DMS53 treated with DMSO at 0.1 percent for 48 hours (cell line): ENCODE measurements around the gene HTR1E.
A peak's percentile ranks its signal among the peaks of the same experiment; 100 is the strongest.
"Not testable (repeated sequence)": the region's sequence is repeated elsewhere in the genome, so short reads cannot be mapped to it uniquely, and the experiment has no call there.

ENCODE experiments used
- DNase-seq: peaks from one replicate; lab custom pipeline; 2025; ENCODE audit not compliant: unreplicated experiment; lab: John Stamatoyannopoulos, UW

HTR1E gene, protein sequence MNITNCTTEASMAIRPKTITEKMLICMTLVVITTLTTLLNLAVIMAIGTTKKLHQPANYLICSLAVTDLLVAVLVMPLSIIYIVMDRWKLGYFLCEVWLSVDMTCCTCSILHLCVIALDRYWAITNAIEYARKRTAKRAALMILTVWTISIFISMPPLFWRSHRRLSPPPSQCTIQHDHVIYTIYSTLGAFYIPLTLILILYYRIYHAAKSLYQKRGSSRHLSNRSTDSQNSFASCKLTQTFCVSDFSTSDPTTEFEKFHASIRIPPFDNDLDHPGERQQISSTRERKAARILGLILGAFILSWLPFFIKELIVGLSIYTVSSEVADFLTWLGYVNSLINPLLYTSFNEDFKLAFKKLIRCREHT

DNA sequence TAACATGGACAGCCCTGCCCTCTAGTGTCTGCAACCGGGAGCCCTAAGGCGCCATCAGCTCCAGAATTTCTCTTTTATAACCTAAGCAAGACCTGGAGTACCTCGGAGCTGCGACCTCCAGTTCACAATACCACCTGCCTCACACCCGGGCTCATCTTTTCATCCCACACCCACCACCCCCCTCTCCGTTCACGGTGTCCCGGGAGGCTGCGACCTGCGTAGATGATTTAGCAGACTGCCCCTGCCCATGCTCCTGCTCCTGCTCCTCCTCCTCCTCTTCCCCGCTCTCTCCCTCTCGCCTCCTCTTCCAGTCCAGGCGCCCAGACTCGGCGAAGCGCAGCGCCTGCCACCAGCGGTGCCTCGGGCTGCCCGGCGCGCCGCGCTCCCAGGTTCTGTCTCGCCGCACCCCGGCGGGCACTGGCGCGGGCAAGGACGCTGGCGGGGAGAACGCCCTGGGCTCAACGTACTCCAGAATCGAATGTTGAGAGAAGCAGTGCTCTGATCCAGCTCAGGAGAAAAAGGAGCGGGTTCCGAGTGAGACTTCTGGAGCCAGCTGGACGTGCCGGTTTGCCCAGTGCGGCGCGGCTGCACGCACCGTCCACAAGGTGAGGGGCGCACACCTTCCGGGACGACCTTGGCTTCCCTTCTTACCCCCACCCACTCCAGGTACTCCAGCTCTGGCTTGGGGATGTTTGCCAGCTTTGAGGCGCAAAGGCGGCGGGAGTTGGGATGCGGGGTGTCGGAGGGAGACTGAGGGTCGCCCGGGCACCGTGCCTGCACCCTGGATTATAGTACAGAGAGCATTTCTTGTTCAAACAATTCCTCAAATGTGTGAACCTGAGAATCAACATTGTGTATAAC lies at the start of gene HTR1E:
TSS of gene HTR1E (plus strand) at position 310 of the 861 bp plus-strand sequence. CDS start 77,807 bp downstream, outside the sequence.
- peak; percentile 43 for DNase-seq

DNA sequence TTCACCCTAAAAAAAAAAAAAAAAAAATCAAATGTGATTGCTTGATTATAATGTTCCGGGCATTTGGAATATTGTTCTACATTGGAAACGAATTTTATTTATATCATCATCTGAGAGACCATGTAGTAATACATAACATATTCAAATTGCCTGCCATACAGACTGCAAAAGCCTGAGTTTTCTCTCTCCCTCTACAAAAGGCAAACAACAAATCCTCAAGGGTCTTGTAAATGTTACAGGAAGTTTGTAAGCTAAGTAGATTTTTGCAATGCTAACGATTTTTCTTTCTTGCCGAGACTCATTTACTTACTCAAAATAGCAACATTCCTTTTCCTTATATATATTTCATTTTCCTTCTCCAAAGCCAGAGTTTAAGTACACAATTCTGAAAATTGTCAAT lies 49.0 kb upstream of the HTR1E start:
- DNase-seq, result no peak

DNA sequence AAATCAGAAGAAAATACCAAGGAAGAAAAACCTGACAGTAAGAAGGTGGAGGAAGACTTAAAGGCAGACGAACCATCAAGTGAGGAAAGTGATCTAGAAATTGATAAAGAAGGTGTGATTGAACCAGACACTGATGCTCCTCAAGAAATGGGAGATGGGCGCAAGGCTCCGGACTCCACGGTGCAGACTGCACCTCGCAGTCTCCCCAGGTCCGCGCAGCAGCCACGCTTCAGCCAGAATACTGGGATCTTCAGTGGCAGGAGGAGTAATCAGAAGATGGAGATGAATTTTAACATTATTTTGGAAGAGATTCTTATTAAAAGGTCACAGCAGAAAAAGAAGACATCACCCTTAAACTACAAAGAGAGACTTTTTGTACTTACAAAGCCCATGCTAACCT lies 40.1 kb upstream of the HTR1E start:
- DNase-seq, result not testable (repeated sequence)

DNA sequence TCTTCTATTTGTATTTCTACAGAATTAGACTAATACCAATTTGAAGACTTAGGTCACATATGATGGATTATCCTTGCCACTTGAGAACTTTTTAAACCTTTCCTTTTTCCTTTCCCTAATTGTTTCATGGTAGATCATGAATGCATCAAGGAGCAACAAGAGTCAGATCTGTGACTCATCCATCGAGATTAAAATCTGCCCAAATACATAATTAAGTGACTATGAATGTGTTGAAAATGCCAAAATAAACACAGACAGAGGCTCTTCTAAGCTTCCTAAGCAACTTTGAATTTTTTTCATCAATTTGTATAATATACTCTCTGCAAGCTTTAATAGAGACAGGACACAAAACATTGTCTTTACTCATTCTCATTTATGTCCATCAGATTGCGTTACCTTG lies 23.5 kb upstream of the HTR1E start:
- DNase-seq, result no peak

DNA sequence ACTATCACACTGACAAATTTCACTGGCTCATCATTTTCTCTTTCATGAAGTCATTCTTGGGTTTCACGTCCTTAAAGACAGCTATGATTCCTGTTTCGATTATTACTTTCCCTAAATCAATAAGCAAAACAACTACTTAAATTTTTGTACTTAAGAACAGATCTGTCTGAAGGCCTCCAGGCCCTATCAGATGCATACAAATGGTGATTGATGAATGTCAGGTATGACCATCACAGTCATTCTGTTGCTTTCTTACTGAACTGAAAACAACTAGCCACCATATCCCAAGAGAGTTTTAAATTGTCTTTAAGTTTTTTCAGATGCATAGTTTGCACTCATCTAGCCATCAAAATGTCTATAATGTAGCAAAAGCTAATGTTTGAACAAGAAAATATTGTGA lies 20.9 kb upstream of the HTR1E start:
- DNase-seq, result no peak

DNA sequence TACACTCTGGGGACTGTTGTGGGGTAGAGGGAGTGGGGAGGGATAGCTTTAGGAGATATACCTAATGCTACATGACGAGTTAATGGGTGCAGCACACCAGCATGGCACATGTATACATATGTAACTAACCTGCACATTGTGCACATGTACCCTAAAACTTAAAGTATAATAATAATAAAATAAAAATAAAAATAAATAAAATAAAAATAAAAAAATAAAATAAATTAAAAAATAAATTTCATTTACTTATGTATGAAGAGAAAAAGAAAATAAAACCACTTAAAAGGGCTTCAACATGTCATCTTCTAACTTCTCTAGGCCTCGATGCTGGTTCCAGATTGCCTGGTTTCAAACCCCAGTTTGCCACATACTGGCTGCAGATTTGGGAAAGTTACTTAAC lies 10.2 kb upstream of the HTR1E start:
- DNase-seq, result not testable (repeated sequence)

DNA sequence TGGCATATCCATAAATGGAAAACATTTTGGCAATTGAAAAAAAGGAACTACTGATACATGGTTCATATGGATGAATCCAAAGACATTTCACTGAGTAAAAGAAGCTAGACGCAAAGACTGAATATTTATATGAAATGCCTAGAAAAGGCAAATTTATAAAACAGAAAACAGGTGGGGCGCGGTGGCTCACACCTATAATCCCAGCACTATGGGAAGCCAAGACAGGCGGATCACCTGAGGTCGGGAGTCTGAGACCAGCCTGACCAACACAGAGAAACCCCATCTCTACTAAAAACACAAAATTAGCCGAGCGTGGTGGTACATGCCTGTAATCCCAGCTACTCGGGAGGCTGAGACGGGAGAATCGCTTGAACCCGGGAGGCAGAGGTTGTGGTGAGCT lies 9.5 kb upstream of the HTR1E start:
- not testable (repeated sequence) for DNase-seq

DNA sequence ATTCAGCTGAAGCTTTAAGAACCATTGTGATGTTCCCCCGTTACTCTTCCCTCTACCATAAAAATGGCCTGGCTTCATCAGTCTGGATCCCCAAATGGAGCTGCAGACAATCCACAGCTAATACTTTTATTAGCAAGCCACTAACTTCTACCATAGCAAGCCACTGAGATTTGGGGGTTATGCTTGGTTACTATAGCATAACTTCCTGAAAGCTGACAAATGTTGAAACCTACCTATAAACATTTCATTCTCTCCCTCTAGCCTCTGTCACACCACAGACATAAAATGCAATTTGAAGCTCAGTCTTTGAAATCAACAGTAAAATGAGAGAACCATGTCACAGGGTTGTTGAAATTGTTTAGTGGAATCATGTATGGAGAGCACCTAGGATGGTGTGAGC lies 3.0 kb upstream of the HTR1E start:
- no peak for DNase-seq

DNA sequence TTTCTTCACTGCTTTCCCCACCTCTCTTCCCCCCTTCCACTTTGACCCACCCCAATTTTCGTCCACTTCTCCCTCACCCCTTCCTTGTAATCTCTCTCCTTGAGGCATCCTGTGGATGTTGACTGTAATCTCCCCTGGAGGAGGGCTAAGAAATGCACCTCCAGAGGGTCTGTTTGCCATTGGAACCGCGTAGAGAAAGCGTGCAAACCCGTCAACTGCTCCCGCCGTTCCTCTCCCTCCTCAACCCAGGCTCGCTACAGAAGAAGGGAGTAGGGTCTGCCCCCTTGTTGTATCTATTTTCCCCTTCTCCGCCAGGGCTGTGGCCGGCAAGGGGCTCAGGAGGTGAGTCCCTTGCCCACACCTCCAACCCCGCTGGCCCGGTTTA lies 502 bp upstream of the HTR1E start:
- DNase-seq, result no peak

DNA sequence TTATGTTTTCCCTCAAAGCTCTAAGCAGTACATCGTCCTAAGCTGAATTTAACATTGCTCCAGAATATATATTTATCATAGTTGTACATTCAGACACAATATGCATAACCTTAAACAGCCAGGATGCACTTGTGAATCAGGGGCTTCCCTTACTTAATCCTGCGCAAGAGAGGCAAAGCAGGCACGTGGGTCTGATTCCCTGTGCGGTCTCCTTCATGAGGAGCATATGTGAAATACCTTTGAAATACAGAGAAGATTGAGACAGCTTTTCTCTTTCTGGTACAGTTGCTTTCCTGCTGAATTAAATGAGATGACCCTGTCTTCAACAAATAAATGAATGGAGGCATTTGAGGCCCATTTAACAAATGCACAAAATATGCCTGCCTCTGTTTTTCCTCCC lies 1.5 kb downstream of the HTR1E start:
- DNase-seq, result no peak

DNA sequence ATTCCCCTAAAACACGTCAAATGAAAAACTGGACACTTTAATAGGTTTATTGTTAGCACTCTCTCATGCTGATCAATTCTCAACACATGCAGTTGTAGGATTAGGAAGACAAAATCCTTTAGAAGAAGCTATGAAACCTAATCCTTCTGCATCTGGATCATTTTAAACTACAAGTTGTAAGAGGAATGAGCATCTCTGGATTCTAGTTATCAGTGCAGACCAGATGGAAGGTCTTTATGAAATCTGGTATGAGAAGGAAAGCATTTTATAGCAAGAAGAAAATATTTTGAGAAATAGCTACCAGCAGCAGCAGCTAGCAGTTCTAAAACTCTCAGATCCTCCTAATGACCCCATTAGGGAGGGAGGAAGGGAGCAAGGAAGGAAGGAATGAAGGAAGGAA lies 4.1 kb downstream of the HTR1E start:
- no peak for DNase-seq

DNA sequence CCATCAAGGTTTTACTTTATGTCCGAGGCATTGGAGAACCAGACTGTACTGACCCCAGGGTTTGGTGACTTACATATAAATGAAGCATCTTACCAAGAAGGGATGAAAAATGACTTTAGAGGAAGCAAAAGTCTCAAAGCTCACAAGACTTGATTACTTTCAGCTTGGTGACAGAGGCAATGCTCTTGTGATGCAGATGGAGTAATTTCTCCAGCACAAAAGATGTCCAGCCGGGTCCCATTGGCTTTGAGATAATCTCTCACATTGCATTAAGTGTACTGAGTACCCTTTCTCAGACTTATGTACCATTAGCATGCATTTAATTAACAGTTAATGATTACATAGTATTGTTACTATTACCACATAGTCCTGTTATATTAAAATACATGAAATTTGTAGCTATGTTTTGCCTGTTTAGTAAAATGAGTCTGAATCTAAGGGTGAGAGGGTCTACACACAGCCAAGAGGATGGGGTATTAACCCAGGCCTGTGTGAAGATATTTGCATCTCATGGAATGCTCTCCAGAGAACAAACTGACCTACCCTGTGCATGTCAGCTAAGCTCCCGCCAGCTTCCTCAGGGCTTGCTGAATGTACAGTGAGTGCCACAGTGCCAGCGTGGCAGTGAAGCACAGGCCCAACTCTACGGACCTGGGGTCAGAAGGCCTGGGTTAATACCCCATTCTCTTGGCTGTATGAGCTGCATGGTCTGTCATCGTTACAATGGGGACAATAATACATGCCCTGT lies 5.6 kb downstream of the HTR1E start:
- DNase-seq, result no peak

DNA sequence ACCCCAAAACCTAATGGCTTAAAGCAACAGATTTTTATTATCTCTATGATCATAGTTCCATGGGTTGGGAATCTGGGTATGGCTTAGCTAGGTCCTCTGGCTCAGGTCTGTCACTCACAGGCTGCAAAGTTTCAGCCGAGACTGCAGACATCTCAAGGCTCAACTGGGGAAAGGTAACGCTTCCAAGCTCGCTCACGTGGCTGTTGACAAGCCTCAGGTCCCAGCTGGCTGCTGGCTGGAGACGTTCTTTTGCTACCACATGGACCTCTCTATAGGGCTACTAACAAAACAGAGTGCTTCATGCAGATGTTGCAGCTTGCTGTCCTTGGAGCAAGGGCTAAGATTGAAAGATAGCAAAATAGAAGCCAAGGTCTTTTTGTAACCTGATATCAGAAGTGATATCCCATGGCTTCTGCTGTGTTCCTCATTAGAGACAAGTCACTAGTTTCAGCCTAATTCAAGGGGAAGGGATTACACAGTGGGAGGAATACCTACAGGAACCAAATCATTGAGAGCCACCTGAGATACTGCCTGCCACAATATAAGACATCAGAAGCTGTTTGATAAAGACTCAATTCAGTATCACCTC lies 6.6 kb downstream of the HTR1E start:
- DNase-seq, result no peak

DNA sequence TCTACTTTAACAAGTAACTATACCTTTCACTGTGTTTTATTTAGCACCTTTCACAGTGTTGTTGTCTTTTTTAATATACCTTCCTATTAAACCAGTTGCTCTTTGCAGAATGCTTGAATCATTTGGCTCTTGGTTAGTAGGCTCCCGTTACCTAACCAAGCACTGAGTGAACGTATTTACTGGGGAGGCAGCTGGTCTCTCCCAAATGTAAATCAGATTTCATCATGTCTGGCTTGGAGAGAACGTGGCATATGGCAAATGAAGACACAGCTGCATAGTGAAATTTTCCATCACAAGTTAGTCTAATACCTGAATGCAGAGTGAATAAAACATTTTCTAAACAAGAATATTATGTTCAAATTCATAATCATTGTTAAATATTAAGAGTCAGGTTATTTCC lies 12.4 kb downstream of the HTR1E start:
- DNase-seq, result no peak

DNA sequence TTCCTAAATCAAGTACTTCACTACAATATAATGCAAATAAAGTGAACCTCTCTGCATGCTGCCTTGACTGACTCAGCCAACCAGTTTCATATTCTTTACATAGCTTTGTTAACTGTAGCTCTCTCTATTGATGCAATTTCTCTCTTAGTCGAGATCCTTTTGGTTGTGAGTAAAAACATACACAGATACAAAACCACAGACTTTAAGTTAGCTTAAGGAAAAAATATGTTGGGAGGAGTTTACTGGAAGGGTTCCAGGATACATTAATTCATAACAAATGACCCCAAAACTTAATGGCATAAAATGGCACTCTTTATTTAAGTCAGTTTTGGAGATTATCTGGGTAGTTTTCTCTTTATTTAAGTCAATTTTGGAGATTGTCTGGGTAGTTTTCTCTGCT lies 15.7 kb downstream of the HTR1E start:
- DNase-seq, result no peak

DNA sequence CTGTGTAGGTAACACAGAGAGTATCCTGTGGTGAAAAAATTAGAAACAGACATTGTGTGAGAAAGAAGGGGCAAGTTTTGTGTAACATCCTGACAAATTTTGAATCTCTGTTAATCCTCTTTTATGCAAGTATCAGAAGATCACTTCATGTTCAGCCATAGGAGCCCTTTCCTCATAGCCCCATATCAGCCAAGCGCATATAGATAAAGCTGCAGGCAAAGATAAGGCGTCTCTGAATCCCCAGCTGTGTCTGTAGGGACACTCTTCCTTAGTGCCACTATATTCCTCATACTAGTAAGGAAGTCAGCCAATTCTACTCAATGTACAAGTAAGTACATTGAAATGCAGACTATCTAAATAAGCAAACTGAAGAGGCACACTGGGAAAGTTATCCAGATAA lies 22.3 kb downstream of the HTR1E start:
- no peak for DNase-seq

DNA sequence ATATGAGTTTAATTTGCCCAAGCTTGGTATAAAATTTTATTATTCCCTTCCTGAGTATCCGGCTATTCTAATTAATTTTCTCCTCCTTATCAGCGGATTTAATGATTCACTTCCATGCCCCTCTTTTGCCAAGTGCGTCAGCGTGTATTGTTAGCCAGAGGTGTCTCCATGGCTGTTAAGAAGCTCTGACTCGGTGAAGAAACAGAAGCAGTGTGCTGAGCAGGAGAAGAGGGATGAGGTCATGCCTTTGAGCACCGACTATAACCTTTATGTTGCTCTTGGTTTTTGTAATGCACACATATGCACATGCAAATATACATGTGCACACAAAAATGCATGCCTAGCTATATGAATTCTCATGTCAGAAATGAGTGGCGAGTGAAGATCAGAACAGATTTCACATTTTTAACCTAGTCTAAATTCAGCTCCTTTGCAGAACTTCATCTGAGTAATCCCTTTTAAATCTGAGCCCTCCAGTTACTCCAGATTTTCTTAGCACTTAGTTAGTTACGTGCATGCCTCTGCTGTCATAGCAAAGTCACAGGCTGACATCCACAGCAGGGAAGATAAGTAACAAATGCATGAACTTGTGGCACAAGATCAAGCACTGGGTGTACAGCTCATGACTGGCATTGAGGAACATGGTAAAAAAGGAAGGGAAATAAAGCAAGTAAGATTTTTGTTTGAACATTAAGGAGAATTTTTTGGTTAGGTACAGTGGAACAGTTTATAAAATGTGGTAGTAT lies 24.3 kb downstream of the HTR1E start:
- no peak for DNase-seq

DNA sequence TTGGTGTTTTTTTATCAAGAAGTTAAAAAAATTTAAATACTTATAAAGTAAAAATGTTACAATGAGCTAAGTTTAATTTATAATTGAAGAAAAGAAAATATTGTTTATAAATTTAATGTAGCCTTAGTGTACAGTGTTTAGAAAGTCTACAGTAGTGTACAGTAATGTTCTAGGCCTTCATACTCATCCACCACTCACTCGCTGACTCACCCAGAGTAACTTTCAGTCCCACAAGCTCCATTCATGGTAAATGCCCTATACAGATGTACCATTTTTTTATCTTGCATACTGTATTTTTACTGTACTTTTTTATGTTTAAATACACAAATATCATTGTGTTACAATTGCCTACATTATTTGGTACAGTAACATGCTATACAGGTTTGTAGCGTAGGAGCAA lies 26.0 kb downstream of the HTR1E start:
- no peak for DNase-seq

DNA sequence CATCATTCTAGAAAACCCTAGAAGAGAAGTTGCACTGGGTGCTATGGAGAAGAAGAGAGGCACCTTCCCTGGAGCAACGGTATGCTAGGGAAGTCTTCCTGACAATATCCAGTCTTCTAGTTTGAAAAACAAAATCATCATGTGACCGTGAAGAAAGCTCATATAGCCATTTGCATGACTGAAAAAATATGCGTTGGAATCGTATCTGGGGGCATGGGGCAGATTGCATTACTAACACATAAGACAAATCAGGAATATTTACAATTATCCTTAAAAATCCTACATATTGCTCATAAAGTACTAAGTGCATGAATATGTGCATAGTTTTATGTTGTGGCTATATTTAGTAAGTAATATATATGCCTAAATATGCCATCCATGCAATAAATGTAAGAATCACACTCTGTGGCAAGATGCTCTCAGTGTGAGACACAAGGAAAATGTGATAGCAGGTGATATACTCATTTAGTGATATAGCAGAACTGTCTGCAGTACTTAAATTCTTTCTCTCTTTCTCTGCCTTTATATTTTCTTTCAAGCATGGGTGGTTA lies 26.8 kb downstream of the HTR1E start:
- no peak for DNase-seq

DNA sequence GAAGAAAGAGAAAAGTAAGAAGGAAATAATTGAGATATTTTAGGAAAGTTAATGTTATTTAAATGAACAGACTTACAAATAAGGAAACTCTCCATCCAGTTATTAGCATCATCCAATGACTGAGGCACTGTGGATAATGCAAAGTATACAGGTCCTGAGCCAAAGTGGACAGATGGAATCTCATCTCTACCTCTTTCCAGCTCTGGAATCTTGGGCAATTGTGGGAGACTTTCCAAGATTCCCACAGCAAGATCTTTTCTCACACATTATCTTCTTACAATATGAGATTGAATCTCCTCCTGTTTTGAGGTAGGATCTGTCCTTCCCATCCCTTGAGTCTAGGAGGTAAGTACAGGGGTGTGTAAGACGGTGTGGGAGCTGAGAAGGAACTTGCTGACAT lies 28.9 kb downstream of the HTR1E start:
- no peak for DNase-seq
